Erythroblast (primary cell): Measurements from ENCODE around the gene NELFCD.
A peak's percentile ranks its signal among the peaks of the same experiment; 100 is the strongest.

Experiments
- DNase-seq, 2 experiments: peaks; one replicate each; lab custom pipeline; 2025; lab: John Stamatoyannopoulos, UW
- GATA1 ChIP-seq: IDR thresholded peaks from 2 replicates; pipeline ENCODE4 v1.6.1; 2011; ENCODE audit warnings: low read depth, mild to moderate bottlenecking, control low read depth, low read length, moderate library complexity
- POLR2A ChIP-seq: IDR thresholded peaks from 2 replicates; pipeline ENCODE4 v1.6.1; 2011; ENCODE audit warnings: mild to moderate bottlenecking, low read length

The NELFCD gene

GRCh38 chr20:58995461-58996225 lies 14.6 kb downstream of the NELFCD start:
- TF ChIP-seq GATA1 = no peak
- TF ChIP-seq POLR2A = no peak
- DNase-seq = no peak

- no peak for DNase-seq
- TF ChIP-seq GATA1 = no peak
- no peak for TF ChIP-seq POLR2A
Measured at GRCh38 chr20:58996226-58996611, 15.2 kb downstream of the NELFCD start.

- TF ChIP-seq GATA1 (no peak), POLR2A (no peak)
Measured at GRCh38 chr20:58997141-58997770, 16.2 kb downstream of the NELFCD start.

DNA sequence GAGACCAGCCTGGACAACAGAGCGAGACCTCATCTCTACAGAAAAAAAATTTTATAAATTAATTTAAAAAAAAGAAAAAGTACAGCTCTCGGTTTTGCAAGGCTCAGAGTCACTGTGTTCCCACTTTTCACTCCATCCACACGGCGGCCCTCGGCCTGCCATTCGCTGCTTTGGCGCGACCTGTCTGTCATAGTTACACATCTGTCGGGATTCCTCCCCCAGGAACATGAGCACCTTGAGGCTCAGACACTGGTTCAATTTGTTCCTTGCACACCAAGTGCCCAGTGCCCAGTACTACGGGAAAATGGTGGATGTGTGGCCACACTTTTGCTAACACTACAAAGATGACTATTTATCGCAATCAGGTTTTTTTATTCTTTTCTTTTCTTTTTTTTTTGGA lies 17.6 kb downstream of the NELFCD start:
- no peak for DNase-seq
- no peak for TF ChIP-seq POLR2A
- TF ChIP-seq GATA1 = no peak

More at GRCh38 chr20:58997141-58997770, 16.2 kb downstream of the NELFCD start:
- no peak for DNase-seq

DNA sequence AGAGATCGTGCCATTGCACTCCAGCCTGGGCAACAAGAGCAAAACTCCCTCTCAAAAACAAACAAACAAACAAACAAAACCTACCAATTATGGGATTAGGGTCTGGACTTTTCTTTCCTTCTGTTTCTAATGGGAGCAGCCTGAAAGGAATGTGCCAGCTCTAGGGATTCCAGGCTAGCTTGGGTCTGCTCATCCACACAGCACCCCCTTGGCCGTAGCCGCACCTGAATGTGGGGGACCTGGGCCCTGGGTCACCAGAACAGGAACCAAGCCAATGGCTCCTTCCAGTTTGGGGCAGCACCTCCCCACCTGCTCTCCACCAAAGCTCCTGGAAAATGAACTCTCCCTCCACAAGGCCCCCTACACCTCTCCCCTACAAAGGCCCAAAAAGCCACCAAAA lies 19.3 kb downstream of the NELFCD start:
- DNase-seq = no peak
- TF ChIP-seq POLR2A = no peak

DNA sequence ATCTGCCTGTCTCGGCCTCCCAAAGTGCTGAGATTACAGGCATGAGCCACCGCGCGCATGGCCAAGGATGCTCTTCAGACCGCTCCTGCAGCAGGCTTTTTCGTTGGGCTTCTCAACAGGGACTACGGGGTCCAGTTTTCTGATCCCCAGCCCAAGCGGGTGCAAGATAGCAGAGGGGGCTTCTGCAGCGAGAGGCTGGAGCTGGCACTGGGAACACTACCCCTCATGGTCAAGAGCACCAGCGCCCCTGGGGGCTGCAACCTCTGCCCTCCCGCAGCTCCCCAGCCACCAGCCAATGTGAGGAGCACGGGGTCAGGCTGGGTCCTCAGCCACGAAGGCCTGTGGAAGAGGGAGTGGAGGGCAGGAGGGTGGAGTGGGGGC lies 20.0 kb downstream of the NELFCD start:
- TF ChIP-seq GATA1 (no peak), POLR2A (no peak)
- no peak for DNase-seq

GRCh38 chr20:59001449-59002171 lies 20.6 kb downstream of the NELFCD start:
- no peak for DNase-seq
- TF ChIP-seq POLR2A = no peak
- TF ChIP-seq GATA1 = no peak

DNA sequence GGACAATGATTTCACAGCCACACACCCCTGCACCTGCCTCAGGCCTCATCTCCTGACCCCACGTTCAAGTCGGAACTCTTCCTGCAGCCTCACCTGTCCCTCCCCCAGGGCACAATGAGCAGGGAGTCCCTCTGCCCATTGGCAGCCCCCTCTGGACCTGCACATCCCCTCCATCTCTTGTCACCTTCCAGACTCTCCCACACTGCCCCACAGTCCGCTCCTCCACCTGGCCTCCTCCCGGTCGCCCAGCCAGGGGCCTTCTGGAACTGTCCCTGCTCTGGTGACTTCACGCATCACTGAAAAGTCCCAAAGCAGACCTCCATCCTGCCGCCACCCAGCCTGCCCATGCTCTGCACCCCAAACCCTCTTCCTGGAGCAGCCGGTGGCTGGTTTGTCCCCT lies 21.3 kb downstream of the NELFCD start:
- DNase-seq = no peak
- no peak for TF ChIP-seq POLR2A

DNA sequence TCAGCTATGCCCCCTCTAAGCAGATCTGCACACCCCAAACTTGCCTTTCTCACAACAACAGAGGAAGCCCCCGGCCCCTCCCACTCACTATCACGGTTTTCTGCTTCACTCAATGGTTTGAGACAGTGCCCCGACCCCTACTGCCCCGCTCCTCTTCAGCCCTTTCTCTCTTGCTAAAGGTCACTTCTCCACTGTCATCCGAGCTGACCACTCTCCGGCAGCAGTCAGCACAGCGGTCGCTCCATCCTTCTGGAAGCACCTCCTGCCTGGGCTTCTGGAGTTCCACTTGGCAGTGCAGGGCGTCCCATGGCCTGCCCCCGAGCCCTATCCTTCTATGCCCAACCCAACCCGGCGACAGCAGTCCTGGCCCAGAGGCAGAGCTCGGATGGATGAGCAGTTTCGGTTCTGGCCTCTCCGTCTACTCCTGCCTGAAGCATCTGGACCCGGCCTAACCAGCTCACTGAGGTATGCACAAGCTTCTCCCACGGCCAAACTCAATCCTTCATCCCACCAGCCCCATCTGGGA lies 21.9 kb downstream of the NELFCD start:
- TF ChIP-seq POLR2A (no peak), GATA1 (no peak)
- DNase-seq = no peak

DNA sequence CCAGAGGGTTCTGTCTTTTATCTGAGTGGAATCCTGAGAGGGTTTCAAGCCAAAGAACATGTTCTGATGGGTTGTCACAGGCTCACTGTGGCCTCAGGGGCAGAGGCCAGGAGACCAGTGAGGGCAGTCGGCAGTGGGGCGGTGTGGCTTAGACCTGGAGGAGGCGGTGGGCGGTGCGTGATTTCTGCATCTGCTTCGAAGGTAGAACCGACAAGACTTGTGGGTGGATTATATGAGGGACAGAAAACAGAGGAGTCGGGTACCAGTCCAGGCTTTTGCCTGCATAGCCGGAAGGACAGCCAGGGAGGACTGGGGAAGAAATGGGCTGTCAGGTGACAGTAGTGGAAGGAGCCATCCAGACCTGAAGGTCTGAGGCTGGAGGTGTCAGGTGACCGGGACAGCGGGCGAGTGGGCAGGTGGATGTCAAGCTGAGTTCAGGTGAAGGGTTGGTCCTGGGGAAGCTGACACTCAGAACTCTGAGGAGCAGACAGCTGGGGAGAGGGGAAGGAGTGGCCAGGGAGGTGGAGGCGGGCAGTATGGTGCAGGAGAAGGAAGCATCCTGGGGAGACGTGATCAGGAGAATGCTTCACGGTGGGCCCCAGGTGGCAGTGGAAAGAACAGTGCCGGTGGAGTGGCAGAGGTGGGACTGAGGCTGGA lies 22.9 kb downstream of the NELFCD start:
- TF ChIP-seq POLR2A (no peak), GATA1 (no peak)
- no peak for DNase-seq

- TF ChIP-seq GATA1 = no peak
- no peak for TF ChIP-seq POLR2A
- DNase-seq = peak in 1 of 2 experiments; percentile 19
Measured at GRCh38 chr20:59004493-59004762, 23.4 kb downstream of the NELFCD start.

DNA sequence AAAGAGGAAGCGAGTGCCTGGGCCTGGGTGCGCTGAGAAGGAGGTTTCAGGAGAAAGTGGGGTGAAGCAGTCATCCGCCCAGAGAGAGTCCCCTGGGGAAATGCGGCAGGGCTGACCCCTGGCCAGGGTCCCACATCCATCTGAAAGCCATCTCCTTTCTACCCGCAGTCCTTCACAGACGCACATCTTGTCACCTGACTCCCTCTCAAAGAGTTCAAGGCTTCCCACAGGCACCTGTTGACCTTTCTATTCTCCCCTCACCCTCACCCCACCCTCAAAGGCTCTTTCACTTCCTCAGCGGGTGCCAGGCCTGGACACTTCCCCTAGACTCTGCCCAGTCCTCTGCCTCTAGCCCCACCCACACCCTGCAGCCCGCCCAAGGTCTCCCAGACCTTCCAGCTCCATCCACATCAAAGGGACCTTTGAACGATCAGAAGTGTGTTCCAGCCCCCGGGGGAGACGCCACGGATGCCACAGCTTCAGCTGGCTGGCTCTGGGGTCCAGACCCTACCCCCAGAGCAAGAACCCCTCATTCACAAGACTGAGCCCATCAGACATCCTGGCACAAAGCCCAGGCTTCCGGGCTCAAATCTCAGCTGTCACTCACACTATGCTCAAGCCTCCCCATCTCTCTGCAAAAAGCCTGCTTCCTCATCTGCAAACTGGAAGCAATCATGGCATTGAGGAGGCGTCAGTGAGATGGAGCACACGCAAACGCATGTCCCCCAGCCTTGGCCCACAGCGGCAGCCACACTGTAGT lies 23.9 kb downstream of the NELFCD start:
- TF ChIP-seq GATA1 (no peak), POLR2A (no peak)

DNA sequence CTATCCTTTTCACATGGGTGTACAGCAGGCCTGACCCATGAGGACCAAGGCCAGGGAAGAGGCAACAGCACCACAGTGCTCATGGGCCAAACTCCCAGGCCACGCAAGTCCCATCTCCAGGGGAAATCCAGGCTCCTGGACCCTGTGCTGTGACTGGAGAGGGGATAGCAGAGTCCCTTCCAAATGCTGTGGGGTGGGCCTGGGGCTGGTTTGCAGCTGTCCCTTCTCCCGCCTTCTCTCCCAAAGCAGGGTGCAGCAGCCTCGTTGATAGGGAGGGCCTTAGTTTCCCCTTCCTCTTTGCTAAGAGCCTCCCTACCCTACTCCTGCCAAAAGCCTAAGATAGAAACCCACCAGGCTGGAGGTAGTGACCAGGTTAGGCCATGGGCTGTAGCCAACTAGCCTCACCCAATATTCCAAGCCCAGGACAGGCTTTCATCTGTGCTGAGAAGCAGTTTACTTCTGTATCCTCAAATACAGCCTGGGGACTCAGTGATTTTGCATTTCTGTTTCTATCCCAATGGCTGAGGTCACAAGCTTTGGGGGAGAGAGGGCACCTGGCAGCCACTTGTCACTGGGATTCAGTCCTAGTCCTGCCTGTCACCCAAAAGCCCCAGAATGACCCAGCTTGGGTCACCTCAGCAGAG lies 24.6 kb downstream of the NELFCD start:
- no peak for TF ChIP-seq POLR2A
- no peak for TF ChIP-seq GATA1
- DNase-seq = no peak

More for the DNA sequence above, 23.9 kb downstream of the NELFCD start:
- DNase-seq = peak; percentile 27 to 42
